Stimulated activated naive B cell treated with anti-CD40 and anti-IgM and Interleukin-4, amounts not matched to agents 10 μg/mL and 1 μg/mL and 100 μg/mL, for 72 hours (primary cell): ENCODE measurements around the gene MYLIP.
A peak's percentile ranks its signal among the peaks of the same experiment; 100 is the strongest.

Source experiments
- ATAC-seq, 2 donors: fragments of 150-1000 bp; cut with Tn5 transposase; replicated peaks; 2 replicates each; pipeline ENCODE4 v1.10.0; 2021; ENCODE audit warnings: moderate library complexity in 1 of 2
- DNase-seq: peaks from one replicate; pipeline ENCODE4 v3.0.0; 2021
- H3K27ac Mint-ChIP-seq: one replicate; pipeline ENCODE4 v1.8.0; 2022; ENCODE audit warnings: mild to moderate bottlenecking, mixed read lengths
- H3K27me3 Mint-ChIP-seq, 2 donors: one replicate each; pipeline ENCODE4 v1.8.0; 2022; ENCODE audit warnings: mixed read lengths in 2 of 2
- H3K36me3 Mint-ChIP-seq, 2 donors: one replicate each; pipeline ENCODE4 v1.8.0; 2022; ENCODE audit warnings: mixed read lengths in 2 of 2, mild to moderate bottlenecking in 1 of 2
- H3K4me1 Mint-ChIP-seq, 2 donors: one replicate each; pipeline ENCODE4 v1.8.0; 2022; ENCODE audit warnings: mixed read lengths in 2 of 2, mild to moderate bottlenecking in 1 of 2
- H3K4me3 Mint-ChIP-seq, 2 donors: one replicate each; pipeline ENCODE4 v1.8.0; 2022; ENCODE audit warnings: mild to moderate bottlenecking in 2 of 2, mixed read lengths in 2 of 2, moderate library complexity in 1 of 2
- H3K9me3 Mint-ChIP-seq, 2 donors: one replicate each; pipeline ENCODE4 v1.8.0; 2022; ENCODE audit warnings: mixed read lengths in 2 of 2, mild to moderate bottlenecking in 1 of 2

The MYLIP gene

DNA sequence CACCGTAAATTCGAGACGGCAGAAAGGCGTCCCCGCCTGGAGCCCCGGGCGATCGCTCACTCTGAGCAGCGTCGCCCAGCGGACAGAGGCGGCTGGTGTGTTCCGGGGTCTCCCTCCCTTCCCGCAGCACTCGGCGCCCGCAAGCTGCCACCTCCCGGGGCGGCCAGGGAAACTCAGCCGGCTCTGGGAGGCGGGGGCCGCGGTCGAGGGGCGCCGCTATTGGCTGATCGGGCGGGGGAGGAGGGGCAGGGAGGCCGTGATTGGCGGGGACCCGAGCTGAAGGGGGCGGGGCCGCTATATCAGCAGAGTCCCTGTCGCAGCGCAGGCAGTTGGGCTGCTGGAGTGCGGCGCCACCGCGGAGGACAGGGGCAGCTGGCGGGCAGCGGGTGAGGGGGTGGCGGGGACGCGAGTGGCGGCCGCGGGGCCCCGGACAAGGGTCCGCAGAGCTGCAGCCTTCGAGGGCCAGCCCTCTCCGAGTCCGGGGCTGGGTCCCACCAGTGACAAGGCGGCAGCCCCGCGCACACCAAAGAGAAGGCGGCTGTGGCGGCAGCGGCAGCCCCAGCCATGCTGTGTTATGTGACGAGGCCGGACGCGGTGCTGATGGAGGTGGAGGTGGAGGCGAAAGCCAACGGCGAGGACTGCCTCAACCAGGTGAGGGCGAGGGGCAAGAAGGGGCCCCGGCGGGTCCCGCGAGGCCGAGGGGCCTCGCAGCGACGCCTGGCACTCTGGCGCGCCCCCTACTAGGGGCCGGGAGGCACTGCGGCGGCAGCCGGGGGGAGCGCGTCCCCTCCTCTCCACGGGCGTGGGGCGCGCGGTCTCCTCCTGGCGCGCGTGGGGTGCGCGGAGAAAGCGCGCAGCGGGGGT is at the start of gene MYLIP:
Gene MYLIP, plus strand, starts transcription at position 328 of the 864 bp plus-strand sequence. Its CDS starts 237 bp downstream, at position 565.
- H3K4me3 Mint-ChIP-seq: peak within 1 kb of the TSS; percentile 91 to 96
- H3K27me3 Mint-ChIP-seq: peaks cover 0 to 8% of the 10 kb centered on the region in 2 donors
- H3K4me1 Mint-ChIP-seq: peaks cover 20 to 48% of the 10 kb centered on the region in 2 donors
- ATAC-seq (peak; percentile 83 to 86), DNase-seq (peak; percentile 95)
- no peaks in the 10 kb centered on the region for H3K9me3 Mint-ChIP-seq
- H3K27ac Mint-ChIP-seq: peak within 1 kb of the TSS; percentile 96
- H3K36me3 Mint-ChIP-seq: peaks cover 27 to 34% of the 10 kb centered on the region in 2 donors

DNA sequence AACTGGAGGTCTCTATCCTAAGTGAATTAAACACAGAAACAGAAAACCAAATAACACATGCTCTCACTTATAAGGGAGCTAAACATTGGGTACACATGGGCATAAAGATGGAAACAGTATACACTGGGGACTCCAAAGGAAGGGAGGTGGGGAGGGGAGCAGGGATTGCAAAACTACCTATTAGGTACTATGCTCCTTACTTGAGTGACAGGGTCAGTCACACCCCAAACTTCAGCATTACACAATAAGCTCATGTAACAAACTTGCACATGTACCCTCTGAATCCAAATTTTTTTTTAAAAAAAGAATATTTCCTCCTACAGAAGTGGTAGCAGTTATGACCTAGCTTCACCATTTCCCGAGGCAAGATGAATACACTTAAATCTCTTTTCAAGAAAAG is 49.5 kb upstream of the MYLIP start:
- no peak overlapping the region for H3K27ac Mint-ChIP-seq
- no peaks in the 10 kb centered on the region for H3K27me3 Mint-ChIP-seq
- no peak overlapping the region for H3K4me3 Mint-ChIP-seq
- no peak for DNase-seq
- no peak for ATAC-seq
- no peaks in the 10 kb centered on the region for H3K9me3 Mint-ChIP-seq
- H3K4me1 Mint-ChIP-seq: peaks cover 8 to 16% of the 10 kb centered on the region in 2 donors
- H3K36me3 Mint-ChIP-seq: no peaks in the 10 kb centered on the region

DNA sequence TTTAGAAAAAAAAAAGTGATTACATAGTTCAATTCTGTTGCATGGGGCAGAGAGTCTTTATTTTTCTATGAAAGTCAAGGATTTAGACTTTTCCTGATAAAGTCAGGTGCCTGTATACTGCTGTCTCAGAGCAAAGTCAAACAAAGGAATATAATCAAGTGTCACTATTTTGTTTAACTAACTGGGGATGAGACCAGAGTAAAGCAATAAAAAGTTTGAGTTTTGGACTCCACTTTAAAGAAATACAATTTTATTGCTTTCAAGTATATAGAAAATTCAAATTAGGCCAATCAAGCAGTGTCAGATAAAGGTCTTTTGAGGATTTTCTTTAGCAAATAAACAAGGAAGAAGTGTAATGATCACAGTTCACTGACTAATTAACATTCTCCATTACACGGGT is 48.7 kb upstream of the MYLIP start:
- Mint-ChIP-seq H3K27ac (no peak overlapping the region), H3K4me1 (peaks cover 8 to 16% of the 10 kb centered on the region in 2 donors), H3K36me3 (no peaks in the 10 kb centered on the region), H3K27me3 (no peaks in the 10 kb centered on the region), H3K4me3 (no peak overlapping the region), H3K9me3 (no peaks in the 10 kb centered on the region)
- ATAC-seq (no peak), DNase-seq (no peak)

DNA sequence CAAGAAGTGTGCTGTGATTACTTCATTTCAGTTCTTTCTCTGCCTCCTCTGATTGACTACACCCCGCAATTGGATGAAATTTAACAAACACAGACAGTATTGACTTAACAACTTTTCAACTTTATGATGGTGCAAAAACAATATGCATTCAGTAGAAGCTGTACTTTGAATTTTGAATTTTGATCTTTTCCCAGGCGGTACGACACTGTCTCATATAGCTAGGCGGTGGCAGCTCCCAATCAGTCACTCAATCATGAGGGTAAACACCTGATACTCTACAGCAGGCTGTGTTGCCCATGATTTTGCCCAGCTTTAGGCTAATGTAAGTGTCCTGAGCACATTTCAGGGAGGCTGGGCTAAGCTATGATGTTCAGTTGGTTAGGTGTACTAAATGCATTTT is 47.6 kb upstream of the MYLIP start:
- DNase-seq: no peak

DNA sequence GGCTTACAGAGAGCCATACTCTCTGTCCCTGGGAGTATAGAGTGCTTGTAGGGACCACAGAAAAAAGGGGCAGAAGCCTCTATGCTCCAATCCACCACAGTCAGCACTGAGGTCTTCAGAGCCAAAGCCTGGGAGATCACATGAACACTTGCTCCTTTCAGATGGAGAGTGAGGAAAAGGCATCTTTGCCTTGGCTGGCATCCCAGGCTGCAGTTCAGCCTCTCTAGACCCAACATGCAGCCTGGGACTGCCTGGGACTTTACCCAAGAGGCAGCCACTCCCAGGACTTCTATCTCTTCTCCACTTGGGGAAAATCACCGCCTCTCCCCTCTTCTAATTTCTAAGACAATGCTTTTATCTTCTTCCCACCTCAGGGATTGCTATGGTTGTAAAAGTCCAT is 46.5 kb upstream of the MYLIP start:
- Mint-ChIP-seq H3K4me3 (no peak overlapping the region), H3K27ac (no peak overlapping the region), H3K9me3 (peaks cover 0 to 2% of the 10 kb centered on the region in 2 donors), H3K27me3 (no peaks in the 10 kb centered on the region), H3K4me1 (peaks cover 8 to 14% of the 10 kb centered on the region in 2 donors), H3K36me3 (no peaks in the 10 kb centered on the region)
- ATAC-seq: no peak
- DNase-seq: no peak

More for the DNA sequence above, 47.6 kb upstream of the MYLIP start:
- ATAC-seq: no peak
- Mint-ChIP-seq H3K27me3 (no peaks in the 10 kb centered on the region), H3K4me1 (peaks cover 8 to 16% of the 10 kb centered on the region in 2 donors), H3K4me3 (no peak overlapping the region), H3K9me3 (peaks cover 0 to 2% of the 10 kb centered on the region in 2 donors), H3K27ac (no peak overlapping the region), H3K36me3 (no peaks in the 10 kb centered on the region)

DNA sequence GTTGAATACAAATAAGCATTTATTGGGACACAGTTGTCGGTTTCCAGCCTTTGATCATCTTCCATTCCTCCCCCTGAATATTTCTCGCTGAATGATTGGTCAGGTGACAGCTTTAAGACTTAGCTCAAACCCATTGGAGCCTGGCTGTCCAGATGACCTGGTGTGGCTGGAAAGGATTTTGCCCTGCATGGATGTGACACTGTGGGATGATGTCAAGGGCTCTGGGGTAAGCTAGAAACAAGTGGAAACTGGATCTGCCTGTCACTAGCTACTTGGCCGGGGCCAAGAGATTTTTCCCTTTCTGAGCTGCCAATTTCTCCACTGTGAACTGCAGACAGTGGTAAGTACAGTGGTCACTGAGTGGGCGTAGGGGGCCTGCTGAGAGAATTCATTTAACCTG is 41.9 kb upstream of the MYLIP start:
- Mint-ChIP-seq H3K27ac (no peak overlapping the region), H3K36me3 (no peaks in the 10 kb centered on the region)

DNA sequence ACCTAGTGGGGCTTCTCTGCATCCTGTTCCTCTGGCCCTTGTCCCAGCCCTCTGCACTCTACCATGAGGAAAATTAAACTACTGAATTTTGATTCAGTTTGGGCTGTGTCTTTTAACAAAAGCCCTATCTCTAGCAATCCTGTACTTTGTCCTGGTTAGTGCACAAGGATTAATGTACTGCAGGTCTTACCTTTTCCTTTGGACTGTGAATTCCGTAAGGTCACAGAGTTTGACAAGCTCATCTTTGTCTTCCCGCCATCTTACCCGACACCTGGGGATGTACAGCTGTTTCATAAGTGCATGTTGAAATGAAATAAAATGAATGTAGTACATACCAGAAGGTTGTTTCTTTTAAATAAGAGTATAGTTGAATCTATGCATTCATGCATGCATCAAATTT is 41.5 kb upstream of the MYLIP start:
- Mint-ChIP-seq H3K4me1 (no peaks in the 10 kb centered on the region), H3K27me3 (peaks cover 3 to 8% of the 10 kb centered on the region in 2 donors), H3K9me3 (peaks cover 0 to 2% of the 10 kb centered on the region in 2 donors), H3K27ac (no peak overlapping the region), H3K4me3 (no peak overlapping the region), H3K36me3 (no peaks in the 10 kb centered on the region)
- ATAC-seq (no peak), DNase-seq (no peak)

More for the DNA sequence above, 41.9 kb upstream of the MYLIP start:
- no peak for ATAC-seq
- Mint-ChIP-seq H3K4me1 (no peaks in the 10 kb centered on the region), H3K9me3 (peaks cover 0 to 2% of the 10 kb centered on the region in 2 donors), H3K4me3 (no peak overlapping the region), H3K27me3 (peaks cover 3 to 8% of the 10 kb centered on the region in 2 donors)
- DNase-seq: no peak

DNA sequence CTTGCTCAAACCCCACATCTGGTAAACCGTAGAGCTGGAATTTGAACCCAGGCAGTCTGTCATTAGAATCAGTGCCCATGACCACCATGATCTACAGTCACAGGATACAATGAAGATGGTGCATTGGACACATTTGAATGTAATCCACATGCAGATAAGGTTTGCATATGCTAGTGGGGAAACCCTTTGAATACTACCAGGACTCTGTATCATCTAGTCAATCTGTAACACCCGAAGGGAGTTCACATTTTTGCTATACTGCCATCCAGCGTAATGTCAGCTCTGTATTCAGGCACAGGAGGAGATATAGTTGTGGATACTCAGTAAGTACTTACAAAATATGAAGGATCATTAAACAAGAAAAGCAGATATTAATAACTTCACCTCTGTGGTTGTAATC is 40.5 kb upstream of the MYLIP start:
- DNase-seq (no peak), ATAC-seq (no peak)
- Mint-ChIP-seq H3K36me3 (no peaks in the 10 kb centered on the region), H3K4me3 (no peak overlapping the region), H3K4me1 (no peaks in the 10 kb centered on the region), H3K27ac (no peak overlapping the region), H3K27me3 (peaks cover 8% of the 10 kb centered on the region in 2 donors), H3K9me3 (peaks cover 0 to 2% of the 10 kb centered on the region in 2 donors)

DNA sequence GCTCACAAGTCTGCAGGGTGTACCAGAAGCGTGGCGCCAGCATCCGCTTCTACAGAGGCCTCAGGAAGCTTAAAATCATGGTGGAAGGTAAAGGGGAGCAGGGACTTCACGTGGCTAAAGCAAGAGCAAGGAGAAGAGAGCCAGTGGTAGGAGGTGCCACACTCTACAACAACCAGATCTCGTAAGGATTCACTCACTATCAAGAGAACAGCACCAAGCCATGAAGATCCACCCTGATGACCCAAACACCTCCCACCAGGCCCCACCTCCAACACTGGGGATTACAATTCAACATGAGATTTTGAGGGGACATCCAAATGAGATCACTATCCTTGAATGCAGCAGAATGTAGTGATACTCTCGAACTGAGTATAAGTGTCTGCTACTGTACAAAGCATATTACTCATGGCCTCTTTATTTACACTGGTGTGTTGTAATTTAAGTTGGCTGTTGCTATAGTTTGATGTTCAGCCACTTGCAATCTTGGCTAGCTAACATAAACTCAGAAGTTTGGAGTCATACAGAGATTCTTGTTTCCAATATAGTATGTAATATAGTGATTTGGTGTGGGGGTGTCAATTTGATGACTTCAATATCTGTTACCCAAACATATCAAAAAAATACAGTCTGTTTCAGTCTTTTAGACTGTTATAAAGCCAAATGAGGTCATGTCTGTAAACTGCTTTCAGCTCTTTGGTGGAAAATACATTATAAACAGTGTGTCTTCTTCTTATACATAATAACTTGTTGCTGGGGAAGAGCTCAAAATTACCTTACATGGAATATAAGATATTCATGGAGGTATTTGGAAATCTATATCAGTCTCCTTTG is 39.4 kb upstream of the MYLIP start:
- Mint-ChIP-seq H3K36me3 (no peaks in the 10 kb centered on the region), H3K27ac (no peak overlapping the region), H3K9me3 (peaks cover 0 to 2% of the 10 kb centered on the region in 2 donors), H3K27me3 (peaks cover 8% of the 10 kb centered on the region in 2 donors), H3K4me3 (no peak overlapping the region), H3K4me1 (no peaks in the 10 kb centered on the region)
- ATAC-seq (no peak), DNase-seq (no peak)

DNA sequence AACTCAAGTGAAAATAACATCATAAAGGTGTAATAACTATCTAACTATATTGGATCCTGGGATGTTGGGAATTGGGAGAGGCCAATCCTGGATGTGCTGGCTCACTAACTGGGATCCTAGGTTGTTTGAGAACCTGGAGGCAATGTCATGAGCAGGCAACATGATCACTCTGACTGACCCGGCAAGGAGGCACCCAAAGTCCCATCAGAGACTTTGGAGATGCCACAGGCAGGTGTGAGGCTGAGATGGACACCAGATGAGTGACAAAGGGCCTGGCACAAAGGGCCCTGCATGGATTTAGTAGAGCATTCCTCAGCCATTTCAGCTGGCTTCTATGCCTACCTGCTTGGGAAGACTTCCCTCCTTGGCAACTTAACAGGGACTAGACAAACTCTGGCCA is 38.4 kb upstream of the MYLIP start:
- H3K9me3 Mint-ChIP-seq: peaks cover 0 to 2% of the 10 kb centered on the region in 2 donors
- H3K4me1 Mint-ChIP-seq: no peaks in the 10 kb centered on the region

DNA sequence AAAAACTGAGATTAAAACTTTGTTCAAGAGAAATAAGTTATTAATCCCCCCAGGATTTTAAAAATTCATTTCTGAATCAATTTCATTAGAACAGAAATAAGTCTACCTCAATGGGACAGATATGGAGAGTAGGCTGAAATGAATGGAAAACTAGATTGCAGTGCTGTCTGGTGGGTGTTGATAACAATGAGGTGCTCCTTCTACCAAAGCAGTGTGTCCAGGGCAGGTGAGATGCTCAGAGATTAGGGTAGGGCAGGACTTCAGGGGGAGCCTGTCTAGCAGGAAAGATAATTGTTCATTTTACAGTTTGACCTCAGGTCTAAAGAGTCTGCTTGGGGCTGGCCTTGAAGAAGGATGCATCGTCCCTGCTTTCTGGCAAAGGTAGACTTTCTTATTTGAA is 38.0 kb upstream of the MYLIP start:
- Mint-ChIP-seq H3K36me3 (no peaks in the 10 kb centered on the region), H3K27ac (no peak overlapping the region), H3K27me3 (peaks cover 8% of the 10 kb centered on the region in 2 donors), H3K4me3 (no peak overlapping the region), H3K4me1 (no peaks in the 10 kb centered on the region), H3K9me3 (no peaks in the 10 kb centered on the region)
- DNase-seq (no peak), ATAC-seq (no peak)

More for the DNA sequence above, 38.4 kb upstream of the MYLIP start:
- Mint-ChIP-seq H3K4me3 (no peak overlapping the region), H3K27me3 (peaks cover 8% of the 10 kb centered on the region in 2 donors), H3K36me3 (no peaks in the 10 kb centered on the region), H3K27ac (no peak overlapping the region)
- DNase-seq: no peak
- no peak for ATAC-seq

DNA sequence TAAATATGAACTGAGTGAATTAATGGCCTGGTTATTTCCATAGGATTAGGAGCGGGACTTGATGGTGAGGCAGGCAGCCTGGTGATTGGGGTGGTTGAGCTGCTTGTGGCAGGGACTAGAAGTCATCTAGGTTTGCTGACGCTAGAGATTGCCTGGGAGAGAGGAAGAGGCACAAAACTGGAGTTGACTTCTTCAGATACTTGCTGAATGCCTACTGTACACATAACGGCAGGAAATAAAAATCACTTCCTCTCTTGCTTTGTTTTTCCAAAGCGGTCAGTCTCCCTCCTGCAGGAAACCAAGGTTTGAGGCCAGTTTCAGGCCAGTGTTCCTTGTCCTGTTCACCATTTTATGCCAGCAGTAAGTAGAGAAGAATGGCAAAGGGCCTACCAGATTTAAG is 36.7 kb upstream of the MYLIP start:
- no peaks in the 10 kb centered on the region for H3K4me1 Mint-ChIP-seq
- no peak overlapping the region for H3K27ac Mint-ChIP-seq
- no peaks in the 10 kb centered on the region for H3K9me3 Mint-ChIP-seq
- H3K4me3 Mint-ChIP-seq: no peak overlapping the region
- H3K36me3 Mint-ChIP-seq: no peaks in the 10 kb centered on the region
- ATAC-seq: no peak
- H3K27me3 Mint-ChIP-seq: peaks cover 8% of the 10 kb centered on the region in 2 donors
- DNase-seq: no peak

DNA sequence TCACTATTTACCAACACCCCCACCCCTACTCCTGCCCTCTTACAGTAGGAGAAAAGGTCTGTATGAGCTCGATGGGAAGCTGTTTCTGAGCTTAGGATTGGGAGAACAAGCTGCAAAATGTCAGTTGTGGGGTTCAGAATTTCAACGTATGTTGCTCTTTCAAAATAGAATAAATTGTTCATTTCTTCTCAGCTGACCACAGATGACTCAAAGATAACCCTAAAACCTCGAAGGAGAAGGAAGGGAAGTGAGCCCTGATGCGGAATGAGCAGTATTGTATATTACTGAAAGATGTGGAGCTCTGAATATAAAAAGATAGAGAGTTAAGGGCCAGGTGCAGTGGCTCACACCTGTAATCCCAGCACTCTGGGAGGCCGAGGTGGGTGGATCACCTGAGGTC is 35.9 kb upstream of the MYLIP start:
- Mint-ChIP-seq H3K27ac (no peak overlapping the region), H3K36me3 (no peaks in the 10 kb centered on the region), H3K9me3 (peaks cover 0 to 2% of the 10 kb centered on the region in 2 donors), H3K4me3 (no peak overlapping the region), H3K4me1 (no peaks in the 10 kb centered on the region), H3K27me3 (peaks cover 2 to 7% of the 10 kb centered on the region in 2 donors)
- DNase-seq (no peak), ATAC-seq (peak in 1 of 2 donors; percentile 73)

DNA sequence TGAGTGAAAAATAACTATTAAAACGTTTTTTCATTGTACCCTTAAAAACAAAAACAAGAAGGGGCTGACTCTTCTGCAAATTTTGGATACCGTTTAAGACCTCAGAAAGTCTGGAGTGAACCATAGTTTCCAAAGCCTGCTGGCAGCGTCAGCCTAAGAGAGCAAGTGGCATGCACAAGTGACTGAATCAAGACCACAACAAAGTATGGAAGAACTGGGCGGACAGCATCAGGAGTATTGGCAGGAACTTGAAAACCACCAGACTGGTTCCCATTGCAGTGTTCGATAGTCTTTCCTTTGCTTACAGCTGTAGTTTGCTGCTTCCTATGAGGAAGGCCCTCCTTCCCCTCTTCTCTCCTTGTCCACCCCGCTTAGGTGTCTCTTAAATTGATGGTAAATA is 33.7 kb upstream of the MYLIP start:
- Mint-ChIP-seq H3K27me3 (peaks cover 0 to 5% of the 10 kb centered on the region in 2 donors), H3K27ac (no peak overlapping the region), H3K4me1 (no peaks in the 10 kb centered on the region), H3K9me3 (peaks cover 10 to 11% of the 10 kb centered on the region in 2 donors), H3K36me3 (peaks cover 2 to 4% of the 10 kb centered on the region in 2 donors), H3K4me3 (no peak overlapping the region)
- DNase-seq (no peak), ATAC-seq (no peak)
